DMS79 (cell line): ENCODE data around the gene RASL10A.

Experiments used
- DNase-seq: peaks from one replicate; lab custom pipeline; 2025; lab: John Stamatoyannopoulos, UW

The RASL10A gene

DNA sequence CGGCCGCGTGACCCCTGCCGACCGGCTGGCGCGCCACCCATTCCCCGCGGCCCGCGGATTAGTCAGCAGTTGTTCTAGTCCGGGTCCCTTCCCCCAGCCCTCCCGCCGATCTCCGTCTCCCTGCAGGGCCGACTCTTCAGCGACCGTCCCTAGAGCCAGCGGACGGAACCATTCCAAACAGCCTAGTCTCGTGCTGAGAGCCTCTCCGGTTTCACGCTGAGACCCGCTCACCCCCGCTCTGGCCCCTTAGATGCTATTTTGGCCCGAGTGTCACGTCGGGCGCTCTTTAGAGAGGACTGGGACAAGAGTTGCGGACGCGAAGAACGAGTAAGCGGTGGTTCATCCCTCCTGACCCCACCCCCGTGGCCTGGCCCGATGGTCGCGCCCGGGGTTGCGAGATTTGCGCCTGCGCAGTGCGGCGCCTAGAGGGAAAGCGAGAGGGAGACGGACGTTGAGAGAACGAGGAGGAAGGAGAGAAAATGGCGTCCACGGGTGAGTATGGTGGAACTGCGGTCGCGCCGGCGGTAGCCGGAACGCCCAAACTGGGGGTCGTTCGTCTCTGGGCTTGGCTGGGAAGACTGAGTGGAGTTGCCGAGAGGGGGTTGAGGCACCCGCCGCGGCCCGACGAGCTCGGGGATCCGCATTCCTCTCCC is 47.5 kb downstream of the RASL10A start, which contains the start of the genes EWSR1 and RHBDD3:
TSS of gene EWSR1 (plus strand) at position 411 of the 653 bp plus-strand sequence. CDS start at position 480, 69 bp downstream.
TSS of gene RHBDD3 (minus strand) at position 124 of the 653 bp plus-strand sequence. CDS start 2,355 bp downstream, outside the sequence.
- DNase-seq = peak; percentile 51

DNA sequence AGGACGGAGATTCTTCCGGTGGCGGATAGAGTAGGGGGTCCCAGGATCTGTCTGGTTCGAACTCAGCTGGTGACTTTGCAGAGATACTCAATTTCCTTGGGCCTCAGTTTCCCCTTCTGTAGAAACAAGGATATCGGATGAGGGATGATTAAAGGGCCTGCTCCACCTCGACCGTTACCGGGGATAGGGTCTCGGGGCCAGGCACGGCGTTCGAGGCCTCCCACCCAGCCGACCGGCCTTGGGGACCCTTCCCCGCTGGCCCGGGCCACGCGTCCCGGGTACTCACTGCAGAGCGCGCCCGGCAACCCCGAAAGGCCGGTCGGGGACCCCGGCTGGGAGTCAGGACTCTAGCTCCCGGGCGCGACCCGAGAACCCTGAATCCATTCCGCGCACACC is 48.0 kb downstream of the RASL10A start:
- DNase-seq = no peak

DNA sequence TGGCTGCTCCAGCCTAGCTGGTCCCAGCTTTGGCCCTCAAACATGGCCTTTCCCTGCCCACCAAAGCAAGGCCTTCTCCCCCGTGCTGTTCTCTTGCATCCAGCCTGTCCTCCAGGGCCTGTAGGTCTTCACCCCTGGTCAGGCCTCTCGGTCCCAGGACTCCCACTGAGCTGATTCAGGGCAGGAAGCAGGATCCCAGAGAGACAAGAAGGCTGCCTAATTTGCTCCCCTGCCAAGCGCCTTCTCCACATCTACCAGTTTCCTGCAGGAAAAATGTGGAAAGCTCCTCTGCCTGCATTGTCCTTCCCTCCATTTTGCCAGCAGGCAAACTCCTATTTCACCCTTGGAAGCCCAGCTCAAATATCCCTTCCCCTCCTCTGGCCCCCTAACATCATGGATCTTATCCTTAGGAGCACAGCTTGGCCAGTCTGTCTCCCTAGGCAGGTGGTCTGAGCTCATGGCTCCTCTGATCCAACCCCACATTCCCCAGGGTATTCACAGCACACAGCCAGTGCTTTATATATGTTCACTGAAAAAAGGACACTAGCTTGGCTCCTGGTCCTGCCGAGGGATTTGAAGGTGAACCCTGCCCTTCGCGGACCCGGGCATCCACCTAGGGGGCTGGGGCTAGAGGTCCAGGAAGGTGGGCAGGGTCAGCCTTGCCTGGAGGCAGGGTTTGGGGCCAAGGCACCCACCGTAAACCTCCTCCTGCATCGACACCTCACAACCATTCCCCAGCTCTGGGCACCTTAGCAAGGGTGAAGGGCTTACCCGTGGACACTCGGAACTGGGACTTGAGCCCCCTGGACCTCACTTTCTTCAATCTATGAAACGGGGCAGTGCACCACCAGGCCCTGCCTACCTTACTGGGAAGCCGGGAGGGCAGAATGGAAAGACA is 48.7 kb downstream of the RASL10A start:
- DNase-seq = no peak

DNA sequence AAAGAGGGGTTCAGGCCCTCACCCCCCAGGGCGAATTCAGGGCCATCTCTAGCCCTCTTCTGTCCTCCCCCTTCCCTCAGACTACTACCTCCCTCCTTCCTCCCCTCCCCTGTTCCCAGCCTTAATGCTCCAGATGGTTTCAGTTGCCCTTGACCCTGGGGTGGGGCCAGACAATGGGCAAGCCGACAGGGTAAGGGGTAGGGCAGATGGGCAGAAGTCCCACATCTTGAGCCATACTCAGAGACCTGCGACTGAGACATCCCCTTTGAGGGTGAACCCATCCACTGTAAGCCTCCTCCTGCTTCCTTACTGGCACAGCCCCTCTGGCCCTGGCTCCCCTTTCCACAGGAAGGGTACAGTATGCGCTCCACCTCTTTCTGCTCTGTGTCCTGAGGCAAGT is 49.6 kb downstream of the RASL10A start:
- DNase-seq = no peak

DNA sequence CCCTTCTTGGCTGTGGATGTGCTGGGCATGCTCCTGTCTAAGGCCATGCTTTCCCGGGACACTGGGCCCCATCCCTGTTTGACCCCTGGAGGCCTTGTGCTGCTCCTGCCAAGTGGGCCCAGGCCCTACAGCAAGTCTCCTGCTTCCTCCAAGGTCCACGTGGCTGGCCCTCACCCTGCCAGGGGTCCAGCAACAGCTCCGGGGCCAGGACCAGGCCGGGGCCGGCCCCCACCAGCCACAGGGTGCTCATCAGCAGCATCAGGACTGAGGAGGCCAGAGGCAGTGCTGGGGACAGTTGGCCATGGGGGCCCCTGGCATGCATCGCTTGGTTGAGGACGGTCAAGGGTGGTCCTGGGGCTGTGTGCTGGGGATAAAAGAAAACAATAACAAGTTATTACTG is 50.2 kb downstream of the RASL10A start:
- DNase-seq = no peak

DNA sequence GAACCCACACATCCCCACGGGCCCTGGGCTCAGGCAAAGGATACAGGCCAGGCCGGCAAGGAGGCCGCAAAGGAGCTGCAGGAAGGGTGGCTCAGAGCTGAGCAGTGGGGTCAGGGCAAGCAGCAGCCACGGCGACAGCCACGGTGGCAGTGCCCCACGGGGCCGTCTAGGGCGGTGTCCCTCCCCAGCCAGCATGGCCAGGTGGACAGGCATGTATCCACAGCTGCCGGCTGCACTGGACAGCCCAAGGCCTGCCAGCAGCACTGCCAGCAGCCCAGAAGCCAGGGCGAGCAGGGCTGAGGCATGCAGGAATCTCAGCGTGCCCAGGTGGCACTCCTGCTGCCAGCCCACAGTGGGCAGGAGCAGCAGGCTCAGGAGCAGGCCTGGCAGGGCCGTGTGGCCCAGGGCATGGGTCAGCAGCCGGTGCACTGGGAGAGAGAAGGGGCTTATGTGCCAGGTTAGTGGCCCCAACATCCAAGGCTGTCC is 51.7 kb downstream of the RASL10A start:
- no peak for DNase-seq
